Naive thymus-derived CD4-positive, alpha-beta T cell (primary cell): ENCODE results near the gene ATP6V0B. TPM values are rescaled to one million over a fixed set of nuclear protein-coding genes. Genes with fewer than 3 reads are reported as not detected.

Experiments used
- ATAC-seq: fragments of 150-1000 bp; cut with Tn5 transposase; 2 replicates; pipeline ENCODE4 v1.10.0; 2021; ENCODE audit warnings: mild to moderate bottlenecking, moderate library complexity
- CTCF ChIA-PET: fragments of 350-600 bp; sonication (Branson Sonifier 250); formaldehyde crosslinking; loops from one replicate; lab custom pipeline; 2021; ENCODE audit warnings: antibody characterized with exemption; lab: Charles Lee
- POLR2A ChIA-PET: fragments of 350-600 bp; sonication (Branson Sonifier 250); formaldehyde crosslinking; loops from one replicate; lab custom pipeline; 2021; ENCODE audit warnings: antibody characterized with exemption, inconsistent platforms; lab: Charles Lee
- DNase-seq, 9 donors: peaks; one replicate each; pipeline versions ENCODE4 v3.0.0 to v3.0.0-alpha.2; 2020 to 2022; ENCODE audit warnings: mixed read lengths in 1 of 9
- H3K27ac ChIP-seq: one replicate; pipeline ENCODE4 v1.7.0; 2013; ENCODE audit warnings: mild to moderate bottlenecking, low read depth, low read length, moderate library complexity
- H3K27me3 ChIP-seq, 2 donors: one replicate each; pipeline ENCODE4 v1.7.0; 2013; ENCODE audit warnings: low read length in 2 of 2, mild to moderate bottlenecking in 2 of 2, moderate library complexity in 2 of 2; ENCODE audit not compliant: control insufficient read depth in 2 of 2, insufficient read depth in 2 of 2
- H3K36me3 ChIP-seq, 3 experiments: 1 replicate in 2 of 3; 2 replicates in 1 of 3; pipeline ENCODE4 v1.7.0; 2013; ENCODE audit warnings: low read length in 3 of 3, mild to moderate bottlenecking in 3 of 3, moderate library complexity in 1 of 3; ENCODE audit not compliant: insufficient read depth in 3 of 3, control insufficient read depth in 2 of 3
- H3K4me1 ChIP-seq, 2 donors: one replicate each; pipeline ENCODE4 v1.7.0; 2013; ENCODE audit warnings: low read length in 2 of 2, mild to moderate bottlenecking in 2 of 2, moderate library complexity in 1 of 2; ENCODE audit not compliant: control insufficient read depth in 2 of 2, insufficient read depth in 2 of 2
- H3K4me3 ChIP-seq: 2 replicates; pipeline ENCODE4 v1.7.0; 2013; ENCODE audit warnings: mild to moderate bottlenecking, low read length
- H3K9me3 ChIP-seq, 3 experiments: 1 replicate in 2 of 3; 2 replicates in 1 of 3; pipeline ENCODE4 v1.7.0; 2013; ENCODE audit warnings: low read length in 3 of 3; ENCODE audit not compliant: control insufficient read depth in 2 of 3
- H3K27ac Mint-ChIP-seq, 9 donors: one replicate each; pipeline ENCODE4 v1.8.0; 2020 to 2022; ENCODE audit warnings: mixed read lengths in 9 of 9, mild to moderate bottlenecking in 8 of 9, moderate library complexity in 5 of 9, inconsistent platforms in 2 of 9
- H3K27me3 Mint-ChIP-seq, 5 donors: one replicate each; pipeline ENCODE4 v1.8.0; 2021 to 2022; ENCODE audit warnings: mixed read lengths in 5 of 5, mild to moderate bottlenecking in 1 of 5
- H3K36me3 Mint-ChIP-seq, 5 donors: one replicate each; pipeline ENCODE4 v1.8.0; 2020 to 2022; ENCODE audit warnings: mixed read lengths in 5 of 5, mild to moderate bottlenecking in 3 of 5, inconsistent platforms in 1 of 5
- H3K4me1 Mint-ChIP-seq, 7 donors: one replicate each; pipeline ENCODE4 v1.8.0; 2020 to 2022; ENCODE audit warnings: mixed read lengths in 7 of 7, mild to moderate bottlenecking in 3 of 7, inconsistent platforms in 1 of 7
- H3K4me3 Mint-ChIP-seq, 10 donors: one replicate each; pipeline ENCODE4 v1.8.0; 2020 to 2022; ENCODE audit warnings: mild to moderate bottlenecking in 10 of 10, mixed read lengths in 10 of 10, moderate library complexity in 6 of 10, inconsistent platforms in 2 of 10
- H3K9me3 Mint-ChIP-seq, 11 donors: one replicate each; pipeline ENCODE4 v1.8.0; 2020 to 2022; ENCODE audit warnings: mixed read lengths in 11 of 11, mild to moderate bottlenecking in 4 of 11, inconsistent platforms in 1 of 11, moderate library complexity in 1 of 11
- intact Hi-C, 2 donors: fragments of 100-400 bp; cut with micrococcal nuclease; formaldehyde crosslinking; loops; one replicate each; pipeline ENCODE4 v1.15.1; 2023
- polyA plus RNA-seq, 2 donors: library from polyadenylated mRNA; unstranded; fragments of 300-500 nt; fragmentation: Illumina TruSeq; gene quantifications; one replicate each; pipeline ENCODE4 v1.2.3, GENCODE V29; 2021
- total RNA-seq, 6 experiments: library from RNA in 5 of 6; stranded (reverse) in 5 of 6; gene quantifications; 1 replicate in 5 of 6; 2 replicates in 1 of 6; pipeline ENCODE4 v1.2.3 and lab custom pipeline; 2021 to 2026

ATP6V0B gene
- total and polyA plus RNA-seq, 7 experiments from 2014 or later: 47.3 to 166 (median 139) TPM

DNA sequence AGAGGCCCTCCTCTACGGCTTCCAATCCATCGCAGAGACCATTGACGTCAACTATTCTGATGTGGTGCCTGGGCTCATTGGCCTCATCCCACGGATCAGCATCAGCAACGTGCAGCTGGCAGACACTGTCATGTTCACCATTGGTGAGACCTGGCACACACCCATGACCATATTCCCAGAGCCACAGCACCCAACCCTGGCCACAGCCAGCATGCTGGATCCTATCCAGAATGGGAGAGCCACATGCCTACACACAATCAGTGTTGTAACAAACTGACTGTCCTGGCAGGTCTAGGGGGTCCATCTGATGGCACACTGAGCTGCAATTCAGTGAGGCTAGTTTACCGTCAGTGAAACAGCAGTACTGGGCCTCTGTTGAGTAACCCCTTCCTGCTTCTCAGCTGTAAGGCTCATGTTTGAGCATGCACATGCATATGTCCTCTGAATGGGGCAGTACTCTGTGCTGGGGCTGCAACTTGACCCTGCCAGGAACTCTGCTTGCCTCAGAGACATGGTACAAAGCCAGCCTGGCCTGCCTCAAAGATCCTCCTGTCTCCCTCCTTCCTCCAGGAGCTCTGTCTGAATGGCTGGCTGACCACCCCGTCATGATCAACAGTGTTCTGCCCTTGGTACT lies 17.2 kb upstream of the ATP6V0B start:
- Mint-ChIP-seq H3K27me3 (no peaks in the 10 kb centered on the region), H3K4me1 (peaks cover 0 to 6% (median 0%) of the 10 kb centered on the region in 7 donors), H3K9me3 (no peaks in the 10 kb centered on the region), H3K27ac (peak overlapping the region in 1 of 9 donors; percentile 70), H3K4me3 (no peak overlapping the region), H3K36me3 (peaks cover 3 to 29% (median 16%) of the 10 kb centered on the region in 5 donors)
- Histone ChIP-seq H3K36me3 (peaks cover 0 to 49% (median 0%) of the 10 kb centered on the region in 3 experiments), H3K9me3 (no peaks in the 10 kb centered on the region), H3K27me3 (no peaks in the 10 kb centered on the region), H3K4me1 (no peaks in the 10 kb centered on the region), H3K4me3 (no peak overlapping the region), H3K27ac (no peak overlapping the region)
- DNase-seq: no peak
- POLR2A ChIA-PET: no interaction called here
- no peak for ATAC-seq
- CTCF ChIA-PET: interaction anchor here (1.3 kb wide), 1 partner anchor 23 kb away, joined by 5 read pairs; no protein-coding TSS in a partner anchor
- intact Hi-C loops: no loop called here

DNA sequence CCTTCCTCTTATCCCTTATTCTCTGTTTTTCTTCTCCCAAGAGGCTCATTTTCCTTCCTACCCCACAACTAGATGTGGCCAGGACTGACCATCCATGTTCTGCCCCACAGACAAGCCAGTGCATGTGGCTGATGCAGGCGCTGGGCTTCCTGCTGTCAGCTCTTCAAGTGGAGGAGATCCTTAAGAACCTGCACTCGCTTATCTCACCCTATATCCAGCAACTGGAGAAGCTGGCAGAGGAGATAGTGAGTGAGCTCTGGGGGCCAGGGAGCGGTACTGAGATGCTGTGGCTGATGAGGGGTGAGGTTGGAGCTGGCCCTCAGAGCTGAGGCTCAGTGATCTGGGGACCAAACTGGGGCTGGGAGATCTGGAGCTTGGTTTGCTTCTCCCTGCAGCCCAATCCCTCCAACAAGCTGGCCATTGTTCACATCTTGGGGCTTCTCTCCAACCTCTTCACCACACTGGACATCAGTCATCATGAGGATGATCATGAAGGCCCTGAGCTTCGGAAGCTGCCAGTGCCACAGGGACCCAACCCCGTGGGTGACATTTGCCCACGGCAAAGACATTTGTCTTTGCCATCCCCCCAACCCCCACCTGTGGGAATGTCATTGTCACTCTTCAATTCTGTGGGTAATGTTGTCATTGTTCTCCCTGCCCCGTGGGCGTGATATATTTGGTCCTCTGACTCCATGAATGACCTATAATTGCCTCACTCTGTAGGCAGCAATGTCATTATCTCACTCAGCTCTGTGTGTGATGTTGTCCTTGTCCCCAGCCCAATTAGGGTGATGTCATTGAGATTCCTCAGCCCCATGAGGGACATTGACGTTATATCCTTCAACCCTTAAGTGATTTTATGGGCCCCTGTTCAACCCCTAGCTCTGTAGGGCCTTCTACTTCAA lies 16.2 kb upstream of the ATP6V0B start:
- Histone ChIP-seq H3K27ac (no peak overlapping the region), H3K4me3 (no peak overlapping the region), H3K27me3 (no peaks in the 10 kb centered on the region), H3K9me3 (no peaks in the 10 kb centered on the region), H3K36me3 (peaks cover 0 to 49% (median 0%) of the 10 kb centered on the region in 3 experiments), H3K4me1 (no peaks in the 10 kb centered on the region)
- POLR2A ChIA-PET: no interaction called here
- intact Hi-C loops: no loop called here
- no peaks in the 10 kb centered on the region for H3K27me3 Mint-ChIP-seq
- H3K4me3 Mint-ChIP-seq: no peak overlapping the region
- DNase-seq (no peak), ATAC-seq (no peak)
- H3K4me1 Mint-ChIP-seq: peaks cover 0 to 6% (median 0%) of the 10 kb centered on the region in 7 donors
- H3K9me3 Mint-ChIP-seq: no peaks in the 10 kb centered on the region
- H3K36me3 Mint-ChIP-seq: peaks cover 4 to 34% (median 19%) of the 10 kb centered on the region in 5 donors
- H3K27ac Mint-ChIP-seq: no peak overlapping the region
- CTCF ChIA-PET: interaction anchor here (1.3 kb wide), 1 partner anchor 24 kb away, joined by 5 read pairs; no protein-coding TSS in a partner anchor

DNA sequence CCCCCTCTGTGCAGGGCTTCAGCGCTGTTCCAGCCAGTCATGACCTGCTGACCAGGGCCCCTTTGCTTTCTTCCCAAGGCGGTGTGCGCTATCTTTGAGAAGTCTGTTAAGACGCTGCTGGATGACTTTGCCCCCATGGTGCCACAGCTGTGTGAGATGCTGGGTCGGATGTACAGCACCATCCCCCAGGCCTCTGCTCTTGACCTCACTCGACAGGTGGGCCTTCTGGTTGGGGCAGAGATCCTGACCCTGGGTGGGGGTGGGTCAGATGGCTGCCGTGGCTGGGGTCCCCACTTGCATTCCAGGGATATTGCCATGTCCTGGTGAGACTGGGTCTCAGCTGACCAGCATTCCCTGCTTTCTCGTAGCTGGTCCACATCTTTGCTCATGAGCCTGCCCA lies 14.0 kb upstream of the ATP6V0B start:
- Histone ChIP-seq H3K27ac (no peak overlapping the region), H3K9me3 (no peaks in the 10 kb centered on the region), H3K4me1 (no peaks in the 10 kb centered on the region), H3K36me3 (peaks cover 0 to 54% (median 0%) of the 10 kb centered on the region in 3 experiments), H3K4me3 (no peak overlapping the region), H3K27me3 (no peaks in the 10 kb centered on the region)
- Mint-ChIP-seq H3K9me3 (no peaks in the 10 kb centered on the region), H3K4me3 (no peak overlapping the region), H3K27ac (no peak overlapping the region), H3K27me3 (no peaks in the 10 kb centered on the region), H3K4me1 (no peaks in the 10 kb centered on the region), H3K36me3 (peaks cover 4 to 34% (median 19%) of the 10 kb centered on the region in 5 donors)
- POLR2A ChIA-PET: no interaction called here
- intact Hi-C loops: no loop called here
- CTCF ChIA-PET: no interaction called here
- ATAC-seq: no peak
- no peak for DNase-seq

DNA sequence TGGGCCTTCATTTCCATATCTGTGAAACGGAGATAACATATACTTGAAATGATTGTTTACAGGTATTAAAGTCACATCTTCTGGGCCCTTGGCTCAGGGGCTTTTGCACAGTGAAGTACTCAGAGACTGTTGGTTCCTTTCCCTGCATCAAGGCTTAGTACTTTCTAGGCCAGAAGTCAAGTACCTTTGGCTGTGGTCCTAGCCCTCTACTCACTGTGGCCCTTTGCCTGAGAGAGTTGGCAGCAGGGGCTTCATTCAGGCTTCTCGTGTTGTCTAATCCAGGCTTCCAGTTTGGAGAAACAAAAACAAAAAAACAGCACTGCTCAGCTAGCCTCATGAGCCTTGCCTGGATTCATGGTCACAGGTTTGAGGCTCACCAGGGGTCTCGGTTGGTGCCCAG lies 13.1 kb upstream of the ATP6V0B start:
- H3K4me3 ChIP-seq: no peak overlapping the region
- H3K36me3 Mint-ChIP-seq: peaks cover 4 to 34% (median 19%) of the 10 kb centered on the region in 5 donors

DNA sequence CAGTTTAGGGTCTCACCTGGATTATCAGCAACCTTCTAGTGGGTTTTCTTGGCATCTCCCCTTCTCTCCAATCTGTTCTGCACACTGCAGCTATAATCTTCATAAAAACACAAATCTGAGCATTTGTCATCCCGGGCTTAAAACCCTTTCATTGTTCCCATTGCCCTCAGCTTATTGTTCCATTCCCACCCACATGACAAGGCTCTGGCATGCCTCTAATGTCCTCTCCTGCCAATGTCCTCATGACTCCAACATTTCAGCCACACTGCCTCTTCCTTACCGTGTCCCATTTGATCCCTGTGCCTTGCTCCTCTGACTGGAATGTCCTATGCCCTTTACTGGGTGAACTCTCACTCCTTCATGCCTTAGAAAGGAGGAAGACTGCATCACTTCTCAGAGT lies 12.4 kb upstream of the ATP6V0B start:
- CTCF ChIA-PET: no interaction called here
- no peak overlapping the region for H3K27ac ChIP-seq
- no peak overlapping the region for H3K27ac Mint-ChIP-seq

More for the DNA sequence above, 13.1 kb upstream of the ATP6V0B start:
- Histone ChIP-seq H3K36me3 (peaks cover 0 to 48% (median 0%) of the 10 kb centered on the region in 3 experiments), H3K27me3 (no peaks in the 10 kb centered on the region), H3K9me3 (no peaks in the 10 kb centered on the region), H3K27ac (no peak overlapping the region), H3K4me1 (no peaks in the 10 kb centered on the region)
- Mint-ChIP-seq H3K4me3 (no peak overlapping the region), H3K4me1 (no peaks in the 10 kb centered on the region), H3K9me3 (no peaks in the 10 kb centered on the region), H3K27ac (no peak overlapping the region), H3K27me3 (no peaks in the 10 kb centered on the region)
- intact Hi-C loops: no loop called here
- ChIA-PET CTCF (no interaction called here), POLR2A (no interaction called here)
- ATAC-seq (no peak), DNase-seq (no peak)

DNA sequence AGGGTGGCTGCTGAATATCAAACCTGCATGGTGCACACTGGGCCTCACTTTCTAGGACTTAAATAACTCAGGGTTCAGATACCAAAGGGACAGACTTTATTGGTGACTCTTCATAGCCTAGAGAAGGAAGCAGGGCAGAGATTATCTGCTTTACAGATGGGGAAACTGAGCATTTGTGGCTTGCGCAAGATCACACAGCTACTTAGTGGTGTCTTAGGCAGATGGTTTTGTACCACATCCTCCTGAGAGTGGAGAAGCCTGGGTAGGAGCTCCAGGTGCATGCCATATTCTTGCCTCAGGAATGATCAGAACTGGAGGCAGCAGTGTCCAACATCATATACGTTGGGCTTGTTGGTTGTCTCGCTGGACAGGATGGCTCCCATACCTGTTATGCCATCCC lies 11.8 kb upstream of the ATP6V0B start:
- CTCF ChIA-PET: interaction anchor here (0.7 to 1.0 kb wide), 2 partner anchors 9 to 28 kb away, joined by 3 to 4 read pairs; no protein-coding TSS in a partner anchor

More for the DNA sequence above, 12.4 kb upstream of the ATP6V0B start:
- Histone ChIP-seq H3K4me1 (no peaks in the 10 kb centered on the region), H3K27me3 (no peaks in the 10 kb centered on the region), H3K4me3 (no peak overlapping the region), H3K9me3 (no peaks in the 10 kb centered on the region), H3K36me3 (peaks cover 0 to 42% (median 0%) of the 10 kb centered on the region in 3 experiments)
- Mint-ChIP-seq H3K4me3 (no peak overlapping the region), H3K9me3 (no peaks in the 10 kb centered on the region), H3K27me3 (no peaks in the 10 kb centered on the region), H3K36me3 (peaks cover 4 to 31% (median 15%) of the 10 kb centered on the region in 5 donors), H3K4me1 (no peaks in the 10 kb centered on the region)
- DNase-seq (no peak), ATAC-seq (no peak)
- POLR2A ChIA-PET: no interaction called here
- intact Hi-C loops: no loop called here

More for the DNA sequence above, 11.8 kb upstream of the ATP6V0B start:
- intact Hi-C loops: no loop called here
- no peaks in the 10 kb centered on the region for H3K4me1 Mint-ChIP-seq
- H3K9me3 Mint-ChIP-seq: no peaks in the 10 kb centered on the region
- peaks cover 4 to 28% (median 12%) of the 10 kb centered on the region in 5 donors for H3K36me3 Mint-ChIP-seq
- no peaks in the 10 kb centered on the region for H3K27me3 Mint-ChIP-seq
- POLR2A ChIA-PET: no interaction called here
- Histone ChIP-seq H3K4me1 (no peaks in the 10 kb centered on the region), H3K4me3 (no peak overlapping the region), H3K36me3 (peaks cover 0 to 35% (median 0%) of the 10 kb centered on the region in 3 experiments), H3K27ac (no peak overlapping the region), H3K27me3 (no peaks in the 10 kb centered on the region), H3K9me3 (no peaks in the 10 kb centered on the region)
- DNase-seq (no peak), ATAC-seq (no peak)
- H3K4me3 Mint-ChIP-seq: no peak overlapping the region
- no peak overlapping the region for H3K27ac Mint-ChIP-seq
